Mucosa of rectum (tissue), 2 donors: ENCODE results near the gene TSGA10.
"Not testable (repeated sequence)": the region's sequence is repeated elsewhere in the genome, so short reads cannot be mapped to it uniquely, and the experiment has no call there.

Source experiments
- H3K27ac ChIP-seq, 2 donors: one replicate each; pipeline ENCODE4 v1.7.0; 2013; ENCODE audit warnings: inconsistent platforms in 2 of 2, low read depth in 2 of 2, low read length in 2 of 2
- H3K27me3 ChIP-seq, 2 donors: one replicate each; pipeline ENCODE4 v1.7.0; 2013; ENCODE audit warnings: low read length in 2 of 2; ENCODE audit not compliant: control insufficient read depth in 2 of 2, insufficient read depth in 2 of 2
- H3K36me3 ChIP-seq, 2 donors: one replicate each; pipeline ENCODE4 v1.7.0; 2013; ENCODE audit warnings: low read length in 2 of 2; ENCODE audit not compliant: control insufficient read depth in 2 of 2, insufficient read depth in 2 of 2
- H3K4me1 ChIP-seq, 2 donors: one replicate each; pipeline ENCODE4 v1.7.0; 2013; ENCODE audit warnings: low read length in 2 of 2, mild to moderate bottlenecking in 1 of 2; ENCODE audit not compliant: control insufficient read depth in 2 of 2, insufficient read depth in 2 of 2
- H3K4me3 ChIP-seq, 2 donors: one replicate each; pipeline ENCODE4 v1.7.0; 2013; ENCODE audit warnings: low read length in 2 of 2
- H3K9ac ChIP-seq, 2 donors: one replicate each; pipeline ENCODE4 v1.7.0; 2013; ENCODE audit warnings: low read length in 2 of 2, low read depth in 1 of 2, mild to moderate bottlenecking in 1 of 2
- H3K9me3 ChIP-seq, 2 donors: one replicate each; pipeline ENCODE4 v1.7.0; 2013; ENCODE audit warnings: low read length in 2 of 2; ENCODE audit not compliant: control insufficient read depth in 2 of 2
- donor health status: healthy.
- donor health status: Normal muscosa, but diverticular disease.

The TSGA10 gene

DNA sequence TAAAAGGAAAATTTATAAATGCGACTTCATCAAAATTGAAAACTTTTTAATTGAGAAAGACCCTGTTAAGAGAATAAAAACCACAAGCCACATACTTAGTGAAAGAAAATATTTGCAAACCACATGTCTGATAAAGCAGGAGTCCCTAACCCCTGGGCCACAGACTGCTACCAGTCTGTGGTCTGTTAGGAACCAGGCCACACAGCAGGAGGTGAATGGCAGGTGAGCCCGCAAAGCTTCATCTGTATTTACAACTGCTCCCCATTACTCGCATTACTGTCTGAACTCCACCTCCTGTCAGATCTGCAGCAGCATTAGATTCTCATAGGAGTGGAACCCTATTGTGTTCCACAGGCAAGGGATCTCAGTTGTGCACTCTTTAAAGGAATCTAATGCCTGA lies 123.3 kb downstream of the TSGA10 start:
- Histone ChIP-seq H3K9me3 (no peaks in the 10 kb centered on the region), H3K4me3 (no peak overlapping the region), H3K27me3 (no peaks in the 10 kb centered on the region), H3K9ac (no peak overlapping the region), H3K36me3 (no peaks in the 10 kb centered on the region), H3K4me1 (no peaks in the 10 kb centered on the region), H3K27ac (no peak overlapping the region)

DNA sequence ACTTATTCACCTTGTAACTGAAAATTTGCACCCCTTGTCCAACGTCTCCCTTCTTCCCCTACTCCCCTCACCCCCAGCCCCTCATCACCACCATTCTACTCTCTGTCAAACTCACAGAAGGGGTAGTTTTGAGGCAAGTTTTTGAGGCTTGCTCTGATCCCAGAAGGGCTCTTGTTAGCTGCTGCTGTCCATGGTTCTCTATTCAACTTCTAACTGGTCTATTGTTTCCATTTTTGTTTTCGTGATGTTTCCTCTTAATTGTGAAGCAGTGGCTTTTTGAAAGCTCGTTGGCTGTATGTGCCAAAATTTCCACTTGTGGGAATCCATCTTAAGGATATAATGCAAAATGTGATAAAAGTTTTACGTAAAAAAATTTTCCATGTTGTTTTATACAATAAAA lies 126.2 kb downstream of the TSGA10 start:
- Histone ChIP-seq H3K27ac (no peak overlapping the region), H3K4me1 (no peaks in the 10 kb centered on the region), H3K9me3 (no peaks in the 10 kb centered on the region), H3K27me3 (no peaks in the 10 kb centered on the region), H3K9ac (no peak overlapping the region), H3K36me3 (no peaks in the 10 kb centered on the region), H3K4me3 (no peak overlapping the region)

DNA sequence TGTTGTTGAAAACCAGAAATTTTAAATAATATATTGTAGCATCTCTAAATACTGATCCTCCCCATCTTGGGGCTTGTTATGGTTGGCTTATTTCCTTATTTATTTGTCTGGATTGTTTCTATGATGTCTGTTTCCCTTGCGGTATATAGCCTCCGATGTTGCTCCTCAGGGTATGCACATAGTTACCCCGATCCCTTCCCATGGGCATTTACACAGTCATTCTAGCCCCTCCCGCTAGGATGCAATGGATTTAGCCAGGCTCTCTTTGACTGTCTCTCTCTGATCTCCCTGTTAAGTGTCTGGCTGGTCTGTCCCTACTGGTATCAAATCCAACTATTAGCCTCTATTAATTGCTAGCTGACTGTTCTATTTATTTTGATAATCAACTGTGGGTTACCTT lies 126.9 kb downstream of the TSGA10 start:
- Histone ChIP-seq H3K4me3 (no peak overlapping the region), H3K36me3 (no peaks in the 10 kb centered on the region), H3K9ac (no peak overlapping the region), H3K4me1 (no peaks in the 10 kb centered on the region), H3K27me3 (no peaks in the 10 kb centered on the region), H3K27ac (no peak overlapping the region), H3K9me3 (no peaks in the 10 kb centered on the region)

DNA sequence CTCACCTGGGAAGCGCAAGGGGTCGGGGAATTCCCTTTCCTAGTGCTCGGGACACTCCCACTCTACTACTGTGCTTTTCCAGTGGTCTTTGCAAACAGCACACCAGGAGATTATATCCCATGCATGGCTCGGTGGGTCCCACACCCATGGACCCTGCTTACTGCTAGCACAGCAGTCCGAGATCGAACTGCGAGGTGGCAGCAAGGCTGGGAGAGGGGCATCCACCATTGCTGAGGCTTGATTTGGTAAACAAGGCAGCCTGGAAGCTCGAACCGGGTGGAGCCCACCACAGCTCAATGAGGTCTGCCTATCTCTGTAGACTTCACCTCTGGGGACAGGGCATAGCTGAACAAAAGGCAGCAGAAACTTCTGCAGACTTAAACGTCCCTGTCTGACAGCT lies 154.0 kb downstream of the TSGA10 start:
- H3K36me3 ChIP-seq: no peaks in the 10 kb centered on the region
- no peaks in the 10 kb centered on the region for H3K9me3 ChIP-seq
- H3K27ac ChIP-seq: no peak overlapping the region
- no peaks in the 10 kb centered on the region for H3K4me1 ChIP-seq
- no peaks in the 10 kb centered on the region for H3K27me3 ChIP-seq
- H3K9ac ChIP-seq: no peak overlapping the region
- no peak overlapping the region for H3K4me3 ChIP-seq

DNA sequence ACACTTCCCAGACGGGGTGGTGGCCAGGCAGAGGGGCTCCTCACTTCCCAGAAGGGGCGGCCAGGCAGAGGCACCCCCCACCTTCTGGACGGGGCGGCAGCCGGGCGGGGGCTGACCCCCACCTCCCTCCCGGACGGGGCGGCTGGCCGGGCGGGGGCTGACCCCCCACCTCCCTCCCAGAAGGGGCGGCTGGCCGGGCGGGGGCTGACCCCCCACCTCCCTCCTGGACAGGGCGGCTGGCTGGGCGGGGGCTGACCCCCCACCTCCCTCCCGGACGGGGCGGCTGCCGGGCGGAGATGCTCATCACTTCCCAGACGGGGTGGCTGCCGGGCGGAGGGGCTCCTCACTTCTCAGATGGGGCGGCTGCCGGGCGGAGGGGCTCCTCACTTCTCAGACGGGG lies 166.0 kb downstream of the TSGA10 start:
- not testable (repeated sequence) for H3K9ac ChIP-seq, H3K9me3 ChIP-seq, H3K27ac ChIP-seq, H3K36me3 ChIP-seq, H3K4me1 ChIP-seq, H3K27me3 ChIP-seq, H3K4me3 ChIP-seq

DNA sequence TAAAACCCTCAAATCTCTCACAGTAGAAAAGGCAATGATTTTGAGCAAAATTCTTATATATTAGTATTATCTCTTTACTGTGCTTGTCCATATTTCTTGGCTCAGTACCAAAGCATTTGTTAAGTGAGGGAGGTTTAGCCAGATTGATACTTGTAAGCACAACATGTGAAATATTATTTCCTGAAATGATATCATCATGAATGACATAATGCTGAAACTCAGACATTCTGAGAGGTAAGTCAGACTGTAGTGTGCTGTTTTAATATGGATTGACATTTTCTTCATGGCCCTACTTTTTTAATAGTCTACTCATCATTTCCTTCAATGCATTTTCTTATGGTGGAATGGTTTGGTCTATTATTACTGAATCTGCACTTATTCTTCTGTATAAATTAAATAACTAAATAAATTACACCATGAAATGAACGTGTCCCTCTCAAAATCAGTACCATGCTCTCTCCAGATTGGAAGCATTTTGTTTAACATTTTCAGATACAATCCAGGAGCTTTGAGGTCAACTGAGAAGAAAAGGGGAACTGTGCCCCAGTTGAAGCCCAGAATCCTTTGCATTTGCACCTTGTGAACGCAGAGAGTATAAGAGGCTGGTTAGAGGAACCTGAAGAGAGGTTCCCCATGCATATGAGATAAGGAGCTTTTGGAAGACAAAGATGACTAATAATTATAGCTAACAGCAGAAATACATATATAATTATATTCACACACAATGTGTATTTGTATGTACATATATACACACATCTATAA lies 168.7 kb downstream of the TSGA10 start:
- Histone ChIP-seq H3K9me3 (no peaks in the 10 kb centered on the region), H3K27me3 (no peaks in the 10 kb centered on the region), H3K4me1 (no peaks in the 10 kb centered on the region), H3K4me3 (no peak overlapping the region), H3K9ac (no peak overlapping the region), H3K27ac (no peak overlapping the region), H3K36me3 (no peaks in the 10 kb centered on the region)

DNA sequence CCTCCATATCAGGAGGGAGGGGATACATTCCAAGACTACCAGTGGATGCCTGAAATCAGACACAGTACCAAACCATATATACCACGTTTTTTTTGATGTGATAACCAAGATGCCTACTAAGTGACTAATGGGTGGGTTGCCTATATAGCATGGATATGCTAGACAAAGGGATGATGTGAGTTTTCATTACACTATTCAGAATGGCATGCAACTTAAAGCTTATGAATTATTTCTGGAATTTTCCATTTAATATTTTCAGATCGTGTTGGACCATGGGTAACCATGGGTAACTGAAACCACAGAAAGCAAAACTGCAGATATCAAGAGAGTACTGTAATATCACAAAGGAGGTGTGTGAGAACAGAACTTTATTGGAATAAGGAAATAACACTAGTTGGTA lies 179.1 kb downstream of the TSGA10 start:
- no peak overlapping the region for H3K9ac ChIP-seq
- H3K9me3 ChIP-seq: peaks cover 0 to 5% of the 10 kb centered on the region in 2 donors
- H3K27ac ChIP-seq: no peak overlapping the region
- no peaks in the 10 kb centered on the region for H3K4me1 ChIP-seq
- H3K4me3 ChIP-seq: no peak overlapping the region
- H3K27me3 ChIP-seq: no peaks in the 10 kb centered on the region
- no peaks in the 10 kb centered on the region for H3K36me3 ChIP-seq

DNA sequence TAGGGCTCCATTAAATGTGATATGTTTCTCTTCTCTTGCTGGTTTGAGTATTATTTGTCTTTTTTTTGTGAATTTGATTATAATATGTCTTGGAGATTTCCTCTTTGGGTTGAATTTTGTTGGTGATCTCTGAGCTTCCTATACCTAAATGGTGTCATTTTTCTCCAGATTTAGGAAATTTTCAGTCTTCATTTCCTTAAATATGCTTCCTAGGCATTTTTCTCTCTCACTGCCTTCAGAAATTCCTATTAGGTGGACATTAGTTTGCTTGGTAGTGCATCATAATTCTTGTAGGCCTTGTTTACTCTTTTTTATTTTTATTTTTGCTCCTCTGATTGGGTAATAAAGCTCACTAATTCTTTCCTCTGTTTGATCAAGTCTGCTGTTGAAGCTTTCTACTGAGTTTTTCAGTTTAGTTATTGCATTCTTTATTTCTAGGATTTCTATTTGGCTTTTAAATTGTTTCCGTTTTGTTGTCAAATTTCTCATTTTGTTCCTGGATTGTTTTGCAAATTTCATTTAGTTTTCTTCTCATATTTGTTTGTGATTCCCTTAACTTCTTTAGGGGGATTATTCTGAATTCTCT lies 182.1 kb downstream of the TSGA10 start:
- H3K36me3 ChIP-seq: no peaks in the 10 kb centered on the region
- peaks cover 0 to 5% of the 10 kb centered on the region in 2 donors for H3K9me3 ChIP-seq
- H3K27ac ChIP-seq: no peak overlapping the region
- no peaks in the 10 kb centered on the region for H3K4me1 ChIP-seq
- no peaks in the 10 kb centered on the region for H3K27me3 ChIP-seq
- H3K4me3 ChIP-seq: no peak overlapping the region
- no peak overlapping the region for H3K9ac ChIP-seq

DNA sequence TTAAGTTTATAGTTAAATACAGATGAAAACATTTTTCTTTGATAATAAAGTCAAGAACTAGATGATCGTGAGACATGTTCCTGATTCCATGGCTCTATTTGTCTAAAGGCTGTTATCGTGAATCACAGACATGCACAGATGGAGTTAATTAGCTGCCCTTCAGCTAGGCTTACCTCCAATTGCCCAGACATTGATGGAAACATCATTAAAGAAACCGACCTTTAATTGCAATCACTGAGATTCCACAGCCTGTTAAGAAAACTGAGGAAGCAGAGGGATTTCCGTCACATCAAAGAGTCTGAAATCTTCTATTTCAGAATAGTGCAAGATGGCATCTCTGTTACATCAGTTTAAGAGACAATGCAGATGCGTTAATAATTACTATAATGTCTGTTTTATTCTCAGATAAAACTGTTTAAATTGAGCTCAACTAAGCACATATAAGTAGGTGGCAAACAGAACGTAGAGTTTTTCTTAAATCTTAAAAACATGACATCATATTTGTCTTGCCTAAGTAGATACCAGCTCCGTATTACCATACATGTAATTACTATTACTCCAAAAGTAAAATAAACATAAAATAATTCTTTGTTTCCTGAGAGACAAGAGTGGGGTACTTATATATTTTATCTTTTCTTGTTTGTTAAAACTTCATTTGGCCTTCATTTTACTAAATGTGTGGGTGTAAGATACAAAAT lies 194.8 kb downstream of the TSGA10 start:
- Histone ChIP-seq H3K27me3 (no peaks in the 10 kb centered on the region), H3K4me3 (no peak overlapping the region), H3K36me3 (no peaks in the 10 kb centered on the region), H3K4me1 (no peaks in the 10 kb centered on the region), H3K9me3 (no peaks in the 10 kb centered on the region), H3K27ac (no peak overlapping the region), H3K9ac (no peak overlapping the region)

DNA sequence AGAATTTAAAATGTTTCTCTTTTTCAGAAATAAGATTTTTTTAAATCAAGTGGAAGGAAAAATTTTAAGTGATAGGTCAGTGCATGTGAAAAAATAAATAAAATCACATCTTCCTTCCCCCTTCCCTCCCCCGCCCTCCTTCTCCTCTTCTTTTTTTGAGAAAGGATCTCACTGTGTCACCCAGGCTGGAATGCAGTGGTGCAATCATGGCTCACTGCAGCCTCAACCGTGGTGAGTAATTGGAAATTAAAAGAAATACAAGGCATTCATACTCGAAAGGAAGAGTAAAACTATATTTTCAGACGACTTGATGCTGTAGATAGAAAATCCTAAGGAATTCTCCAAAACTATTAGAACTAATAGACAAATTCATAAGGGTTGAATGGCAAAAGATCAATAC lies 201.8 kb downstream of the TSGA10 start:
- no peak overlapping the region for H3K9ac ChIP-seq
- H3K27me3 ChIP-seq: no peaks in the 10 kb centered on the region
- no peaks in the 10 kb centered on the region for H3K36me3 ChIP-seq
- H3K27ac ChIP-seq: no peak overlapping the region
- H3K4me1 ChIP-seq: no peaks in the 10 kb centered on the region
- no peak overlapping the region for H3K4me3 ChIP-seq
- H3K9me3 ChIP-seq: no peaks in the 10 kb centered on the region
